Kidney (tissue), 14 donors: Measurements from ENCODE around the gene ABCB6. TPM values are rescaled to one million over a fixed set of nuclear protein-coding genes. Genes with fewer than 3 reads are reported as not detected.

Experiments used
- DNase-seq, 5 donors: peaks; one replicate each; pipeline ENCODE4 v3.0.0-alpha.2; 2013 to 2020
- FAIRE-seq: peaks from 2 replicates; lab custom pipeline; 2012; peaks lifted over from hg19 to GRCh38; lab: Jason Lieb, UNC
- H3K27ac ChIP-seq, 2 donors: one replicate each; pipeline ENCODE4 v1.7.0; 2013; ENCODE audit warnings: low read depth in 2 of 2, low read length in 2 of 2, inconsistent platforms in 1 of 2
- H3K27me3 ChIP-seq: one replicate; pipeline ENCODE4 v1.7.1; 2013; ENCODE audit warnings: low read length, inconsistent platforms; ENCODE audit not compliant: control insufficient read depth, insufficient read depth
- H3K36me3 ChIP-seq, 3 donors: one replicate each; pipeline versions ENCODE4 v1.7.0 to v1.7.1; 2013; ENCODE audit warnings: low read length in 3 of 3, control low read depth in 1 of 3, inconsistent platforms in 1 of 3; ENCODE audit not compliant: insufficient read depth in 3 of 3, control insufficient read depth in 2 of 3
- H3K4me1 ChIP-seq, 3 donors: one replicate each; pipeline versions ENCODE4 v1.7.0 to v1.7.1; 2013; ENCODE audit warnings: low read length in 3 of 3, inconsistent platforms in 1 of 3, low read depth in 1 of 3; ENCODE audit not compliant: control insufficient read depth in 2 of 3, insufficient read depth in 2 of 3
- H3K4me3 ChIP-seq, 3 donors: one replicate each; pipeline versions ENCODE4 v1.7.0 to v1.8.1; 2013; ENCODE audit warnings: low read length in 3 of 3, control low read depth in 1 of 3, inconsistent platforms in 1 of 3
- H3K9ac ChIP-seq, 3 donors: one replicate each; pipeline versions ENCODE4 v1.7.0 to v1.7.1; 2013; ENCODE audit warnings: low read length in 3 of 3, control low read depth in 1 of 3, inconsistent platforms in 1 of 3
- H3K9me3 ChIP-seq, 3 donors: one replicate each; pipeline versions ENCODE4 v1.7.0 to v1.7.1; 2013; ENCODE audit warnings: low read length in 3 of 3, control low read depth in 1 of 3, inconsistent platforms in 1 of 3; ENCODE audit not compliant: control insufficient read depth in 2 of 3, insufficient read depth in 1 of 3
- CTCF ChIP-seq: IDR thresholded peaks from 3 replicates; pipeline ENCODE4 v1.5.1; 2012; ENCODE audit warnings: mild to moderate bottlenecking, moderate library complexity, borderline replicate concordance; ENCODE audit not compliant: insufficient read depth; ENCODE audit errors: extremely low read depth
- intact Hi-C: fragments of 100-400 bp; cut with DNase I; formaldehyde crosslinking; loops from one replicate; pipeline ENCODE4 v1.11.1; 2022
- polyA plus RNA-seq: library from polyadenylated mRNA; stranded (reverse); fragments of 350-450 nt; fragmentation: Illumina TruSeq; extraction: RNeasy Lipid Tissue Mini Kit (QIAGEN cat#74804); gene quantifications from one replicate; pipeline ENCODE4 v1.2.3, GENCODE V29; 2014; ENCODE audit warnings: low read depth, low replicate concordance; ENCODE audit not compliant: insufficient read depth
- total RNA-seq: library from RNA; stranded (reverse); fragmentation: NEBNext Ultra II Directional; extraction: Animal tissue kit (Norgen Biotek cat#: 25700); gene quantifications from one replicate; pipeline ENCODE4 v1.2.1, GENCODE V29; 2021
- donor health status: control.
- donor health status: control.
- donor health status: control.
- donor health status: control.
- donor health status: control.
- donor health status: DM: yes; HTN: yes; CAD: no.
- donor health status: Normal renal cell carcinoma (clear cell type).

ABCB6 gene
- total and polyA plus RNA-seq, 2 donors from 2014 or later = 17.8 to 53.6 TPM

- DNase-seq = no peak
- FAIRE-seq = no peak
- intact Hi-C loops = no loop called here
- Histone ChIP-seq H3K9ac (no peak overlapping the region), H3K27ac (no peak overlapping the region), H3K4me3 (peak overlapping the region in 1 of 3 donors; percentile 90), H3K9me3 (no peaks in the 10 kb centered on the region), H3K4me1 (peaks cover 5 to 23% (median 20%) of the 10 kb centered on the region in 3 donors), H3K27me3 (no peaks in the 10 kb centered on the region), H3K36me3 (peaks cover 11 to 47% (median 40%) of the 10 kb centered on the region in 3 donors)
- no peak for TF ChIP-seq CTCF
These were observed 38.9 kb downstream of the ABCB6 start for GRCh38 chr2:219179601-219180465.

GRCh38 chr2:219178377-219179175 is 40.2 kb downstream of the ABCB6 start:
- Histone ChIP-seq H3K36me3 (peaks cover 12 to 54% (median 43%) of the 10 kb centered on the region in 3 donors), H3K9ac (peak overlapping the region; percentile 60 to 81 (median 77)), H3K4me1 (peaks cover 5 to 32% (median 31%) of the 10 kb centered on the region in 3 donors), H3K4me3 (peak overlapping the region; percentile 72 to 90 (median 88)), H3K27me3 (no peaks in the 10 kb centered on the region), H3K9me3 (no peaks in the 10 kb centered on the region), H3K27ac (peak overlapping the region; percentile 85 to 88)
- no peak for TF ChIP-seq CTCF
- no peak for FAIRE-seq
- peak in 2 of 5 donors; percentile 62 to 65 for DNase-seq
- intact Hi-C loops = no loop called here

- peak; percentile 36 for TF ChIP-seq CTCF
- H3K4me1 ChIP-seq = peaks cover 5 to 35% (median 27%) of the 10 kb centered on the region in 3 donors
- peaks cover 10 to 52% (median 39%) of the 10 kb centered on the region in 3 donors for H3K36me3 ChIP-seq
- H3K27ac ChIP-seq = peak within 1 kb of the TSS; percentile 97 to 100
- DNase-seq (peak; percentile 91 to 96 (median 95)), FAIRE-seq (no peak)
- intact Hi-C loops = no loop called here
- H3K9me3 ChIP-seq = no peaks in the 10 kb centered on the region
- peak within 1 kb of the TSS; percentile 79 to 95 (median 88) for H3K4me3 ChIP-seq
- H3K27me3 ChIP-seq = no peaks in the 10 kb centered on the region
- H3K9ac ChIP-seq = peak within 1 kb of the TSS; percentile 78 to 98 (median 81)
These were observed 41.0 kb downstream of the ABCB6 start, which contains the start of gene RETREG2 for GRCh38 chr2:219177552-219178376. RETREG2 (plus strand) TSS chr2:219178275; CDS start chr2:219178353, 78 bp downstream.
